K562 (cell line): ENCODE data around the gene PTPN14. TPM values are rescaled to one million over a fixed set of nuclear protein-coding genes. Genes with fewer than 3 reads are reported as not detected.

Experiments used
- ATAC-seq: fragments of 200-7000 bp; cut with Tn5 transposase; 3 replicates; pipeline ENCODE4 v1.9.1; 2020; ENCODE audit warnings: moderate library complexity
- BruUV-seq: library from RNA; stranded (reverse); fragments of 400-500 nt; replicated peaks from 2 replicates; lab custom pipeline; 2021; lab: Mats Ljungman, UMichigan
- CTCF ChIA-PET: fragments of 300-600 bp; formaldehyde crosslinking; extraction: SDS; loops from one replicate; lab custom pipeline; 2021; ENCODE audit warnings: low intra/inter-chr PET ratio; lab: Yijun Ruan, JAX
- POLR2A ChIA-PET: fragments of 300-600, 350-650 bp; sonication (Branson Sonifier 250); formaldehyde crosslinking; extraction: SDS; loops from one replicate; lab custom pipeline; 2021; ENCODE audit warnings: antibody characterized with exemption, inconsistent platforms; lab: Yijun Ruan, JAX
- DNase-seq, 4 experiments: peaks; one replicate each; pipeline versions ENCODE4 v3.0.0 to v3.0.0-alpha.2; 2011 to 2018; ENCODE audit warnings: low spot score in 3 of 4, mixed read lengths in 3 of 4; ENCODE audit errors: extremely low read depth in 1 of 4
- FAIRE-seq: peaks from 2 replicates; lab custom pipeline; 2011; peaks lifted over from hg19 to GRCh38; lab: Jason Lieb, UNC
- H2AFZ ChIP-seq: 2 replicates; pipeline ENCODE4 v1.6.0; 2011; ENCODE audit warnings: low read depth, low read length, control low read depth, inconsistent platforms
- H3K27ac ChIP-seq: fragments of 200-600 bp; 3 replicates; pipeline ENCODE4 v1.8.0; 2011; ENCODE audit warnings: low read depth, mild to moderate bottlenecking, control low read depth, inconsistent platforms, low read length, moderate library complexity, mixed read lengths; ENCODE audit errors: extremely low read depth
- H3K27me3 ChIP-seq, 2 experiments: fragments of 300-600 bp in 1 of 2; 2 replicates in 1 of 2; 3 replicates in 1 of 2; pipeline versions ENCODE4 v1.6.0 to v1.8.0; 2011; ENCODE audit warnings: inconsistent platforms in 2 of 2, low read length in 2 of 2, mild to moderate bottlenecking in 1 of 2, mixed read lengths in 1 of 2, moderate library complexity in 1 of 2; ENCODE audit not compliant: control insufficient read depth in 2 of 2, insufficient read depth in 2 of 2
- H3K36me3 ChIP-seq: fragments of 300-600 bp; 3 replicates; pipeline ENCODE4 v1.8.0; 2011; ENCODE audit warnings: mild to moderate bottlenecking, low read length, inconsistent platforms; ENCODE audit not compliant: control insufficient read depth, insufficient read depth
- H3K4me1 ChIP-seq, 2 experiments: fragments of 200-600 bp in 1 of 2; replicated peaks in 1 of 2; 2 replicates in 1 of 2; 3 replicates in 1 of 2; pipeline versions ENCODE4 v1.5.1 to v1.8.0; 2011; ENCODE audit warnings: inconsistent platforms in 2 of 2, low read length in 2 of 2, mild to moderate bottlenecking in 1 of 2, mixed read lengths in 1 of 2, moderate library complexity in 1 of 2; ENCODE audit not compliant: control insufficient read depth in 2 of 2, insufficient read depth in 2 of 2
- H3K4me2 ChIP-seq: 2 replicates; pipeline ENCODE4 v1.6.1; 2011; ENCODE audit warnings: low read length, control low read depth, inconsistent platforms, mixed read lengths; ENCODE audit not compliant: insufficient read depth
- H3K4me3 ChIP-seq: fragments of 200-600 bp; sonication (generic), shearing (Covaris generic); 2 replicates; pipeline ENCODE4 v1.5.1; 2016; ENCODE audit warnings: control low read depth, inconsistent platforms
- H3K79me2 ChIP-seq: fragments of 200-600 bp; 3 replicates; pipeline ENCODE4 v1.8.0; 2011; ENCODE audit warnings: low read length, inconsistent platforms; ENCODE audit not compliant: control insufficient read depth, insufficient read depth
- H3K9ac ChIP-seq, 2 experiments: 2 replicates each; pipeline versions ENCODE4 v1.6.0 to v1.6.1; 2011; ENCODE audit warnings: low read depth in 2 of 2, low read length in 2 of 2, control low read depth in 1 of 2, inconsistent platforms in 1 of 2, mild to moderate bottlenecking in 1 of 2, mixed read lengths in 1 of 2; ENCODE audit not compliant: insufficient read depth in 1 of 2
- H3K9me1 ChIP-seq: one replicate; pipeline ENCODE4 v1.6.0; 2011; ENCODE audit warnings: inconsistent platforms, mild to moderate bottlenecking, low read length, moderate library complexity; ENCODE audit not compliant: control insufficient read depth, insufficient read depth
- H3K9me3 ChIP-seq: replicated peaks from 2 replicates; pipeline ENCODE4 v1.5.1; 2011; ENCODE audit warnings: low read depth, low read length, inconsistent platforms; ENCODE audit not compliant: control insufficient read depth, insufficient read depth
- H4K20me1 ChIP-seq: replicated peaks from 2 replicates; pipeline ENCODE4 v1.6.1; 2011; ENCODE audit warnings: low read length, inconsistent platforms, mixed read lengths; ENCODE audit not compliant: control insufficient read depth, insufficient read depth
- CBFA2T3 ChIP-seq: fragments of 450-650 bp; IDR thresholded peaks from 2 replicates; pipeline ENCODE4 v1.6.1; 2017
- EGR1 ChIP-seq: fragments of 450-650 bp; conservative IDR thresholded peaks from 2 replicates; pipeline ENCODE4 v1.6.1; 2017; ENCODE audit warnings: mild to moderate bottlenecking
- KLF16 ChIP-seq: IDR thresholded peaks from 2 replicates; pipeline ENCODE4 v1.6.1; 2016; ENCODE audit warnings: antibody characterized with exemption
- NCOR1 ChIP-seq: fragments of 450-650 bp; IDR thresholded peaks from 2 replicates; pipeline ENCODE4 v1.6.1; 2016; ENCODE audit warnings: mild to moderate bottlenecking, moderate library complexity
- NELFE ChIP-seq: IDR thresholded peaks from 2 replicates; pipeline ENCODE4 v1.6.1; 2011; ENCODE audit warnings: mild to moderate bottlenecking; ENCODE audit not compliant: insufficient read depth, insufficient read length
- RBM22 ChIP-seq: fragments of 200-400 bp; formaldehyde crosslinking; IDR thresholded peaks from 2 replicates; pipeline ENCODE4 v1.6.1; 2018; ENCODE audit warnings: low read length, low read depth; ENCODE audit not compliant: poor library complexity, severe bottlenecking
- SMARCC2 ChIP-seq: fragments of 450-650 bp; IDR thresholded peaks from 2 replicates; pipeline ENCODE4 v1.6.1; 2017; ENCODE audit warnings: antibody characterized with exemption, moderate library complexity, mild to moderate bottlenecking, low read depth
- ZC3H11A ChIP-seq: IDR thresholded peaks from 2 replicates; pipeline ENCODE4 v1.6.1; 2012; ENCODE audit warnings: low read depth, low read length, improper control_type of control experiment
- WGBS: fragments of 100-300 bp; shearing (Covaris generic); methylation state at CpG from one replicate; pipeline ENCODE4 v1.1.6; 2016; ENCODE audit warnings: low coverage, mixed read lengths; ENCODE audit not compliant: insufficient coverage; ENCODE audit errors: missing lambda C conversion rate; 5-methylcytosine and 5-hydroxymethylcytosine counted together
- in situ Hi-C: fragments of 300-500 bp; cut with MboI; formaldehyde crosslinking; loops from 4 replicates; pipeline ENCODE4 v1.15.0; 2018; ENCODE audit warnings: inconsistent platforms, mixed read lengths
- intact Hi-C: fragments of 100-400 bp; cut with micrococcal nuclease; formaldehyde crosslinking; loops from 2 replicates; pipeline ENCODE4 v1.14.2; 2022
- polyA plus RNA-seq, 8 experiments: library from polyadenylated mRNA; depleted of rRNA in 4 of 8; stranded (reverse) in 5 of 8; unstranded in 3 of 8; fragments of >200 nt; fragmentation: Nextera tagmentation in 2 of 8; fragmentation: Illumina TruSeq in 1 of 8; extraction: Ambion mirVana in 2 of 8; extraction: Trizol in 1 of 8; gene quantifications; 2 replicates each; pipeline versions ENCODE4 v1.2.1 to v1.2.3, GENCODE V29; 2011 to 2014; ENCODE audit warnings: inconsistent platforms in 1 of 8, missing spikeins in 1 of 8
- total RNA-seq, 7 experiments: library from RNA; depleted of rRNA in 6 of 7; stranded (reverse); fragments of >200 nt in 6 of 7; fragmentation: Illumina TruSeq in 2 of 7; extraction: Trizol in 2 of 7; gene quantifications; 2 replicates each; pipeline versions ENCODE4 v1.2.1 to v1.2.3, GENCODE V29; 2011 to 2021; ENCODE audit warnings: low replicate concordance in 1 of 7
- TF ChIP-seq, protein P1 (sequence below): fragments of 450-650 bp; formaldehyde crosslinking; IDR thresholded peaks from 2 replicates; pipeline ENCODE4 v1.4.0; 2020; ENCODE audit warnings: mild to moderate bottlenecking, moderate library complexity
- TF ChIP-seq, protein P2 (sequence below): fragments of 250-450 bp; sonication (Bioruptor Pico); IDR thresholded peaks from 2 replicates; pipeline ENCODE4 v1.8.0; 2021; ENCODE audit warnings: moderate library complexity, mild to moderate bottlenecking, inconsistent platforms
- TF ChIP-seq, protein P3 (sequence below): sonication (generic); formaldehyde crosslinking; IDR thresholded peaks from 2 replicates; pipeline ENCODE4 v1.8.0; 2023; ENCODE audit warnings: mild to moderate bottlenecking, missing genetic modification reagents
- TF ChIP-seq, protein P4 (sequence below), 3 experiments: IDR thresholded peaks in 2 of 3; conservative IDR thresholded peaks in 1 of 3; 2 replicates each; pipeline ENCODE4 v1.5.1; 2011 to 2012; ENCODE audit warnings: low read length in 3 of 3, mild to moderate bottlenecking in 3 of 3, control low read depth in 2 of 3, improper control_type of control experiment in 1 of 3, inconsistent platforms in 1 of 3, low read depth in 1 of 3, mixed read lengths in 1 of 3, moderate library complexity in 1 of 3; ENCODE audit not compliant: insufficient read depth in 2 of 3

Gene PTPN14
- total and polyA plus RNA-seq, 9 of the 15 experiments (the other 6 are each of a cell fraction or from before 2014, with no cell fraction given): 0.01 to 0.29 (median 0.04) TPM; not detected in 6

DNA sequence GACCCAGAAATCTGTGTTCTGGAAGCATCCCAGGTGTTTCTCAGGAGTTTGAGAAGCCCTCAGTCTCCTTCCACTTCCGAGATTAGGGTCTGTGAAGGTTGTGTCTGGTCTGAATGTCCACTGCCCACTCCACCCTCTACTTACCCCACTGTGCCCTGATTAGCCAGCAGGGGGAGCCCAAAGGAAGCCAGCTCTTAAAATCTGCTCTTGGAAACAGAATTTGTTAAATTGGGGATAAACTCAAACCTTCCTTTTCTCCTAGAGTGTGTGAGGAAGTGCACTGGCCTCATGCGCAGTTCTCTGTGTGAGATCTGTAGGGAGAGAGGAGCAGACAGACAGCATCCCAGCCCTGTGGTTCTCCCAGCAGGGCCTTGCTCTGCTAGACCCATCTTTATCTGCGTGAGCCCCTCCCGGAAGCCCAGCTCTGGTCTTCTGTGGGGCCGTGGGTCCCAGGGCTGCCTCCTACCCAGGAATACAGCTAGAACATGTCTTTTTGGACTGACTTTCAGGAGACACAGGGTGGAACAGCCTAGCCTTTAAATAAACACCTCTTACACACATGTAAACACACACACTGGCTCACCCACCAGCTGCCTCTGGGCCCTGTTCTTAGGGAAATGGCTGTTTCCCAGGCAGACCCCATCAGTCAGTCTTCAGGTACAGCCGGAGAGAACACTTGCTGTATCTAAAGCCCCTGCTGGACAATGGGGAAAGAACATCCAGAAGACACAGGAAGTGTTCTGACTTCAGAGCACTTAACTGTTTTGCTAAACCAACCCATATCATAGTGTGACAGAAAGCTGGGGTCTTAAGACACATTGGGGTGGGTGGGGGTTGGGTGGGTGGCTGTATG lies 218.2 kb downstream of the PTPN14 start (continued):
- TF ChIP-seq, protein P1, sequence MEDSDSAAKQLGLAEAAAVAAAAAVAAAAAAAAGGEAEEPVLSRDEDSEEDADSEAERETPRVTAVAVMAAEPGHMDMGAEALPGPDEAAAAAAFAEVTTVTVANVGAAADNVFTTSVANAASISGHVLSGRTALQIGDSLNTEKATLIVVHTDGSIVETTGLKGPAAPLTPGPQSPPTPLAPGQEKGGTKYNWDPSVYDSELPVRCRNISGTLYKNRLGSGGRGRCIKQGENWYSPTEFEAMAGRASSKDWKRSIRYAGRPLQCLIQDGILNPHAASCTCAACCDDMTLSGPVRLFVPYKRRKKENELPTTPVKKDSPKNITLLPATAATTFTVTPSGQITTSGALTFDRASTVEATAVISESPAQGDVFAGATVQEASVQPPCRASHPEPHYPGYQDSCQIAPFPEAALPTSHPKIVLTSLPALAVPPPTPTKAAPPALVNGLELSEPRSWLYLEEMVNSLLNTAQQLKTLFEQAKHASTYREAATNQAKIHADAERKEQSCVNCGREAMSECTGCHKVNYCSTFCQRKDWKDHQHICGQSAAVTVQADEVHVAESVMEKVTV (CRISPR knock-in tag): peak; percentile 52; the same call in 1 of the 2 replicates
- 0 out of 2 replicates have a peak, but pooled peaks have one; percentile 6 for TF ChIP-seq ZC3H11A

DNA sequence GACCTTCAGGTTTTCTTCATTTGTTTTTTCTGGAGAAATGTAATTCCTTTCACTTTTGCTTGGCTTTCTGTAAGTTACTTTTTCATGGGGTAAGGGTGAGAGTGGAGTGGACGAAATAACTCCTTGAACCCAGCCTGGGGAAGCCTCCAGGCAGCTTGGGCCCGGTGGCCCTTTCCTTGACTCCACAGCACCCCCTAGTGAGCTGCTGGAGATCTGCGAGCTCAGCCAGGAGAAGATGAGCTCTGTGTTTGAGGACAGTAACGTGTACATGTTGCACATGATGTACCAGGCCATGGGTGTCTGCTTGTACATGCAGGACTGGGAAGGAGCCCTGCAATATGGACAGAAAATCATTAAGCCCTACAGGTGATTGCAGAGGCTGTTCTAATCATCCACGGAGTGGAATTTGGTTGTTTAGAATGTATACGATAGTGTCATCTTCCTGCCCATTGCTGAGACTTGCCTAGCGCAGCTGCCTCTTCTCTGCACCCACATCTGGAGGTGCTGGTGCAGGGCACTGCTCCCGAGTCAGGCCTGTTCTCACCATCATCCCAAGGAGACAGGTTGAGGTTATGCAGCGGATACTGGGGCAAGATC lies 219.5 kb downstream of the PTPN14 start:
- Histone ChIP-seq H3K9ac (no peak overlapping the region), H3K9me1 (no peaks in the 10 kb centered on the region), H3K27ac (no peak overlapping the region), H2AFZ (no peak overlapping the region), H3K36me3 (peaks cover 44% of the 10 kb centered on the region; the same call in 1 of the 3 replicates), H4K20me1 (peaks cover 10% of the 10 kb centered on the region; the same call in 1 of the 2 replicates), H3K4me3 (no peak overlapping the region), H3K9me3 (no peaks in the 10 kb centered on the region), H3K4me1 (no peaks in the 10 kb centered on the region; a peak in 1 of 5 replicates), H3K27me3 (no peaks in the 10 kb centered on the region), H3K79me2 (no peaks in the 10 kb centered on the region), H3K4me2 (no peak overlapping the region)
- ChIA-PET POLR2A (interaction anchor here (0.6 to 1.3 kb wide), 3 partner anchors 13 to 51 kb away, joined by 3 to 4 read pairs (median 3); partner anchors contain the start of gene SMYD2), CTCF (interaction anchor here (0.9 to 4.6 kb wide), 5 partner anchors 51 to 1195 kb away, joined by 3 to 24 read pairs (median 12); partner anchors contain the start of gene SMYD2)
- no TSS peak for BruUV-seq
- intact Hi-C loops: loop anchor here (2.0 to 5.0 kb wide), 3 partner anchors 115 to 1195 kb away; no protein-coding TSS in a partner anchor
- DNase-seq (peak; percentile 76 to 89 (median 85)), ATAC-seq (peak; percentile 89), FAIRE-seq (peak; percentile 88)
- WGBS: 44% methylated on average over 9 of the region's 9 CpGs
- in situ Hi-C loops: loop anchor here (5.0 kb wide), 1 partner anchor 120 kb away; no protein-coding TSS in a partner anchor
- TF ChIP-seq NELFE: no peak
- TF ChIP-seq, protein P2, sequence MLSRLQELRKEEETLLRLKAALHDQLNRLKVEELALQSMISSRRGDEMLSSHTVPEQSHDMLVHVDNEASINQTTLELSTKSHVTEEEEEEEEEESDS (CRISPR knock-in tag): no peak
- TF ChIP-seq, protein P3, sequence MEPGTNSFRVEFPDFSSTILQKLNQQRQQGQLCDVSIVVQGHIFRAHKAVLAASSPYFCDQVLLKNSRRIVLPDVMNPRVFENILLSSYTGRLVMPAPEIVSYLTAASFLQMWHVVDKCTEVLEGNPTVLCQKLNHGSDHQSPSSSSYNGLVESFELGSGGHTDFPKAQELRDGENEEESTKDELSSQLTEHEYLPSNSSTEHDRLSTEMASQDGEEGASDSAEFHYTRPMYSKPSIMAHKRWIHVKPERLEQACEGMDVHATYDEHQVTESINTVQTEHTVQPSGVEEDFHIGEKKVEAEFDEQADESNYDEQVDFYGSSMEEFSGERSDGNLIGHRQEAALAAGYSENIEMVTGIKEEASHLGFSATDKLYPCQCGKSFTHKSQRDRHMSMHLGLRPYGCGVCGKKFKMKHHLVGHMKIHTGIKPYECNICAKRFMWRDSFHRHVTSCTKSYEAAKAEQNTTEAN (CRISPR knock-in tag): no peak
- TF ChIP-seq, protein P4, sequence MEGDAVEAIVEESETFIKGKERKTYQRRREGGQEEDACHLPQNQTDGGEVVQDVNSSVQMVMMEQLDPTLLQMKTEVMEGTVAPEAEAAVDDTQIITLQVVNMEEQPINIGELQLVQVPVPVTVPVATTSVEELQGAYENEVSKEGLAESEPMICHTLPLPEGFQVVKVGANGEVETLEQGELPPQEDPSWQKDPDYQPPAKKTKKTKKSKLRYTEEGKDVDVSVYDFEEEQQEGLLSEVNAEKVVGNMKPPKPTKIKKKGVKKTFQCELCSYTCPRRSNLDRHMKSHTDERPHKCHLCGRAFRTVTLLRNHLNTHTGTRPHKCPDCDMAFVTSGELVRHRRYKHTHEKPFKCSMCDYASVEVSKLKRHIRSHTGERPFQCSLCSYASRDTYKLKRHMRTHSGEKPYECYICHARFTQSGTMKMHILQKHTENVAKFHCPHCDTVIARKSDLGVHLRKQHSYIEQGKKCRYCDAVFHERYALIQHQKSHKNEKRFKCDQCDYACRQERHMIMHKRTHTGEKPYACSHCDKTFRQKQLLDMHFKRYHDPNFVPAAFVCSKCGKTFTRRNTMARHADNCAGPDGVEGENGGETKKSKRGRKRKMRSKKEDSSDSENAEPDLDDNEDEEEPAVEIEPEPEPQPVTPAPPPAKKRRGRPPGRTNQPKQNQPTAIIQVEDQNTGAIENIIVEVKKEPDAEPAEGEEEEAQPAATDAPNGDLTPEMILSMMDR (IDR thresholded peaks at IDR 0.05 in 2 of 3, conservative IDR thresholded peaks at IDR 0.05 in 1 of 3; ENCODE audit: insufficient read depth in 2 of 3, low read depth in 1 of 3, low read length in 3 of 3): peak; percentile 88 to 96 (median 88)
- TF ChIP-seq NCOR1: no peak
- TF ChIP-seq CBFA2T3: no peak
- no peak for TF ChIP-seq SMARCC2
- no peak for TF ChIP-seq RBM22
- TF ChIP-seq KLF16: peak; percentile 8; the same call in 1 of the 2 replicates
- TF ChIP-seq EGR1: no peak
